Activated CD4-positive, alpha-beta T cell treated with anti-CD3 and anti-CD28 coated beads for 1 hour (primary cell): Measurements from ENCODE around the gene SNCB.

ENCODE experiments used
- DNase-seq: peaks from one replicate; pipeline ENCODE4 v3.0.0-alpha.2; 2020

SNCB gene

DNA sequence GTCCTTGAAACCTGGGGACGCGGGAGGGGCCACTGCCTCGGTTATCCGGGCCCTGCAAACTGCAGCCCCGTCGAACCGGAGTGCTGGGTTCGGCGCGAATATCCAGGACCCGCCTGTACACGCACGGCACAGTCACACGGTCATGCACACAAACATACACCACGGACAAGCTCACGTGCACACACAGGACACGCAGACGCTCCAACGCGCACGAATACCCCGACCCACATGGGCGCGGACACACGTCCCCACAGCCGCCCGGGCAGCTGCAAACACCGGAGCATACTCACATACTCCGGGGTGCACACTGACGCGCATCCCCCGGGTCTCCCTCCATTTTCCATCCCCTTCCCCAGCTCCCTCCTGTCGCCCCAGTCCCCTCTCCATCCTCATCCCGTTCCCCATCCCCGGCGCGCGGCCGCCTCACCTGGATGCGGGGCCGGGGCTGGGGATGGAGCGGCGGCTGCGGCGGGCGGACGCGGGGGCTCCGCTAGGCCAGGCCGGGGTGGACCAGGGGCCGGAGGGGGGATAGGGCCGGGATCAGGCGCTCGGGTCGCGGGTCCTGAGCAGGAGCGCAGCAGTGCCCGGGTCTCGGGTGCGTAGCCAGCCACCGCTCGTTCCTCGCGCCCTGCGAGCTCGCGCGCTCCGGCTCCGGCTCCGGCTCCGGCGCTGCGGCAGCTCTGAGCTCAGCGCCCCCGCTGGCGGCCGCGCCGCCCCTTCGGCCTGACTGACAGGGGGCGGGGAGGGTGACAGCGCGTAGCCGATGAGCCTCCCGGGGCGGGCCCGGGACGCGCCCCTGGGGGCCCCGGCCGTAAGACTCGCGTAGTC, at the start of gene SNCB, which contains the start of gene EIF4E1B:
Gene SNCB (minus strand): TSS at position 682 of the 828 bp plus-strand sequence. CDS start 880 bp downstream, outside the sequence.
Gene EIF4E1B (plus strand): TSS at position 823 of the 828 bp plus-strand sequence. CDS start 12,113 bp downstream, outside the sequence.
- peak; percentile 22 for DNase-seq

DNA sequence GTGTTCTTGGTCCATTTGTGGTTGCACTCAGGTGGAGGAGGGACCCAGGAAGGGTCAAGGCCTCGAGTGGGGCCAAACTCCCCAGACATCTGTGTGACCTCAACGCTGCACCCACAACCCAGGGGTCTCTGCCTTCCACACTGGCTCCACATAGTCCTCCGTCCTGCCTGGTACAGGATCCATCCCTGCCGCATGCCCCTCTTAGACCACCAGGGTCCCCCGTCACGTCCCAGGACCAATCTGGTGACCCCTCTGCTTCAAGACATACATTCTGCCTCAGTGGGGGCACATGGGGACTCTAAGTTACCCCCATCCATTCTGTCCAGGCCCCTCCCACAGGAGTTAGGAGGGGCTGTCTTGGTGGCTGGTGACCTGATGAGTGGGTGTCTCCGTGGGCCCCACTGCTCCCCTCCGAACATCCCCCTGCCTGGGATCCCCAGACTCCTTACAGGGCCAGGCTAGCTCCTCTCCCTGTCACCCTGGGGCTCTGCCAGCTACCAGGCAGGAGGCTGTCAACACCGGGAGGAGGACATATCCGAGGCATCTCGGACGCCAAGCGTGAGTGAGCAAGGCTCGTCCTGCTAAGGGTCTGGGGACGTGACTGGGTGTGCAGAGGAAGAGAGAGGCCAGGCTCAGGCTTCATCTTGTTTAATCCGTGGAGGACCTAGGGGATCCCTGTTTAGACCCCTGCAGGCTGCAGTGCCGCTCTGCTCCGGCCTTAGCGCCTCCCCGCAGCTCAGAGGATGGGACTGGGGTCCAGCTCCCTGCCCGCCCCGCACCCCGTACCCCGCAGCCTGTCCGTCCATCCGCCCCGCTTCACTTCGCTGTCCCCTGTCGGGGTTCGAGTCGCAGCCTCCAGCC, 49.3 kb upstream of the SNCB start:
- no peak for DNase-seq

DNA sequence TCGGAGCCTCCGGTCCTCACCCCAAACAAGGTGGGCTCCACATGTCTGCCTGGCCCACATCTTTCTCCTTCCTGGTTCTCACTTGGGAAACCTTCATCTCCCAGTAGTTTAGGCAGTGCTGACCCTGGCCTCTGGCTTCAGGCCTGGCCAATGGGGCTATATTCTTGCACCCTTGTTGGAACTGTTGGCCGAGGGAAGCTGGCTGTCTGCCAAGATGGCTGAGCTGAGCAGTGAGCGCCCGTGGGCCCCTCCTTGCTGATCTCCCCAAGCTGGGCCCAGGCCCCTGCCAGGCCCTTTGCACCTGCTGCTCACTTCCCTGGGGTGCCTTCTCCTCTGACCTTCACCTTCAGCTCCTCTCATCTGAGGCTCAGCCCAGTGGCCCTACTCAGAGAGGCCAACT, 48.2 kb upstream of the SNCB start:
- DNase-seq = no peak

DNA sequence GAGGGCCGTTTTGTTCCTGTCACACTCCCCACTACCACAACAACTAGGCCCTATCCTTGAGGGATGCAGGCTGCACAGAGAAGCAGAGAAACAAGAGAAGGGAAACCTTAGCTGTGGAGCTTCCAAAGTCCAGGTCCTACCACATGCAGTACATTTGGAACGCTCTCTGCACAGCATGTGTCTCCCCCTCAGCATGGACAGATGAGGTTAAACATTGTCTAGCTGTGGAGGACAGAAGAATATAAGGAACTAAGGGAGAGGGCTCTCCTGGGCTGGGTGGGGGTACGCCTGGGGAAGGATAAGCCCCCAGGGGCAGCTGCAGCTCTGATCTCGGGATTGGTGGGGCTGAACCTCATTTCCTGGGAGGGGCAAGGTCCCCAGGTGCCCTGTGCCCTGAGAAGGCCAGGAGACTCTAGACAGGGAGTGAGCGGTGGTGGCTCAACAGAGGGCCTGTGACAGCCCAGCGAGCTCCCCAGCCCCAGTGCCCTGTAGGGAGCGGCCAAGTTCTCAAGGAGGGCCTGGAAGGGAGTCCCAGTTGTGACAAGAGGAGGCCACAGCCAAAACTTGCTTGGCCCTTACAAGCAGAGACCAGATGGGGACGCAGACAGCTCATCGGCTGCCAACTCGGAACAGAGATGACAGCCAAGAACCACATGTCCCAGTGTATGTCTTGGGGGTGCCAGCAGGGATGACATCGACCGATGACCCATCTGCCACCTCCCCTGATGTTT, 47.0 kb upstream of the SNCB start:
- DNase-seq = no peak

- no peak for DNase-seq
These were observed 46.1 kb upstream of the SNCB start for GRCh38 chr5:176676361-176676824.

DNA sequence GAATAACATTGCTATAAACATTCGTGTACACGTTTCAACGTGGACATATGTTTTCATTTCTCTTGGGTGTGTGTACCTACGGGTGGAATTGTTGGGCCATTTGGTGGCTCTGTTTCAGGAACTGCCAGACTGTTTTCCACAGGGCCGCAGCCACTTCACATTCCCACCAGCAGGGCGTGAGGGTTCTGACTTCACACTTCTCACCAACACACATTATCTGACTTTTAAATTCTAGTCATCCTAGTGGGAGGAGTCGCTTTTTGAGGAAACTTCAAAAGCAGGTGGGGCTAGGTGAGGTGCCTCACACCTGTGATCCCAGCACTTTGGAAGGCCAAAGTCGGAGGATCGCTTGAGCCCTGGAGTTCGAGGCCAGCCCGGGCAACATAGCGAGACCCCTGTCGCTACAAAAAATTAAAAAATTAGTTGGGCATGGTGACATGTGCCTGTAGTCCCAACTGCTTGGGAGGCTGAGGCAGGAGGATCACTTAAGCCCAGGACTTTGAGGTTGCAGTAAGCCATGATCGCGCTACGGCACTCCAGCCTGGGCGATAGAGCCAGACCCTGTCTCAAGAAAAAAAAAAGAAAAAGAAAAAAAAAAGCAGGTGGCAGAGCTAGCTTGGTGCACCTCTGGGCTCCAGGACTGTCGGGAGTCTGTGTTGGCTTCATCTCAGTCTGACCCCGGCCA, 45.5 kb upstream of the SNCB start:
- no peak for DNase-seq

GRCh38 chr5:176674799-176675198, 44.5 kb upstream of the SNCB start:
- no peak for DNase-seq

GRCh38 chr5:176673651-176674583, 43.6 kb upstream of the SNCB start:
- no peak for DNase-seq

GRCh38 chr5:176671890-176672747, 41.8 kb upstream of the SNCB start:
- no peak for DNase-seq

- no peak for DNase-seq
These were observed 41.1 kb upstream of the SNCB start for GRCh38 chr5:176671399-176671798.

DNA sequence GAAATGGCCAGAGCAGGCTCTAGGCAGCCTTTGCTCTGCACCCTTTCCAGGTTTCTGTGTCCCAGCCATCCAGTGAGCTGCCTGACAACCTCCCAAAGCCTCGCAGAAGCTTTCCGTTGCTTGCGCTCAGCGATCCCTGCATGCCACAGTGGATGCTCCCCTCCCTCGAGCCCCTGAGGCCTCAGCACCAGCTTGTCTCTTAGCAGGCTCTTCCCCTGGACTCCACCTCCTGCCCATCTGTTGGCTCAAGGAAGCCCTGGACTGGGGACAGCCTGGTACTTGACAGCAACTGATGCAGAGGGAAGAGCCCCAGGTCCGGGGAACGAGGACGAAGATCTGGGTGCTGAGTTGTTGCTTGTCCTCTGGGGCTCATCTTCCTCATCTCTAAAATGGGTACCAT, 40.1 kb upstream of the SNCB start:
- no peak for DNase-seq

DNA sequence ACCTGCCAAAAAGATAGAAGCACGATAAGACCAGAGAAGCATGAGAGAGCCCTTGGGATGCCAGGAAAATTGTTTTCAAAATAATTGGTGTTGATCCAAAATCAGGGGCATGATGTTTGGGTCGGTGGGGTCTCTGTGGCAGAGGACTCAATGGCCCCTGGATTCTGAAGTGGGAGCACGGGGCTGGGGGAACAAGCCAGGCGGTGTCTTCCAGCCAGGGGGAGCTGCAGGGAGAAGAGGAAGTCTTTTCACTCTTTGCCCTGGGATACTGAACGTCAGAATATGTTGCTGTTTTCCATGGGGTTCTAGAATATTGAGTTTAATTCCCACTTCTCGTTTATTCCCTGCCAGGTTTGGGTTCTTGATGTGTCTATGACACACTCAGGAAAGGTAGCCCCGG, 37.3 kb upstream of the SNCB start:
- DNase-seq = no peak

DNA sequence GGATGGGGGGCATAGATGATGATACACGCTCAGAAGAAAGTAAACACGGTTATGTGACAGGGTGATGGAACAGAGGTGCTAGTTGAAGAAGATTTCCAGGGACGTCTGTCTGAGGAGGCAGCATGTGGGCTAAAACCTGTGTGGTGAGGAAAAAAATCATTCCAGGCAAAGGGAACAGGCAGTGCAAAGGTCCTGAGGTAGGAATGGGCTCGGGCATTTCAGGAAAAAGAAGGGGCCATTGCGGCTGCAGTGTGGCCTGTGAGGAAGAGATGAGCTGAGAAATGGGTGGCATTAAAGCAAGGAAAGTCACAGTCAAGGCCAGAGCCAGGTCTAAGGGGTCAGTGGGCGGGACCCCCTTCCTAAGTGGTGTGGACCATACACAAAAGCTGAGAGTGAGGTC, 35.2 kb upstream of the SNCB start:
- DNase-seq = no peak

GRCh38 chr5:176664886-176665285, 34.6 kb upstream of the SNCB start:
- DNase-seq = no peak

DNA sequence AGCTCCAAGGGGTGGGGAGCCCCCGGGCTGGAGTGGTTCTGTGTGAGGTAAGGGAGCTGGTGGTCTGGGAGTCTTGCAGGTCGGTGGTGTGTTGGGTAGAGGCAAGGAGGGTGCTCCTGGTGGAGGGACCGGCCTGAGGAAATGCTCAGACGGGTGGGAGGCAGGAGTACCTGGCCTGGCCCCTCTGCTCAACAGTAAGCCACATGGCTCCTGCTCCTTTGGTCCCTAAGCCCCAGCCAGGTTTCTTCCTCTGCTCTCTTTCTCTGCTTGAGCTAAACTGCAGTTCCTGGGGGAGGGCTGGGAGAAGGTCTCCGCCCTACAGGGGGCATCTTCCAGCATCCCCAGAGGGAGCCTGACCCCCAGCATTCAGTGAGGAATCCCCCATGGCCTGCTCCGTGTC, 34.1 kb upstream of the SNCB start:
- no peak for DNase-seq

DNA sequence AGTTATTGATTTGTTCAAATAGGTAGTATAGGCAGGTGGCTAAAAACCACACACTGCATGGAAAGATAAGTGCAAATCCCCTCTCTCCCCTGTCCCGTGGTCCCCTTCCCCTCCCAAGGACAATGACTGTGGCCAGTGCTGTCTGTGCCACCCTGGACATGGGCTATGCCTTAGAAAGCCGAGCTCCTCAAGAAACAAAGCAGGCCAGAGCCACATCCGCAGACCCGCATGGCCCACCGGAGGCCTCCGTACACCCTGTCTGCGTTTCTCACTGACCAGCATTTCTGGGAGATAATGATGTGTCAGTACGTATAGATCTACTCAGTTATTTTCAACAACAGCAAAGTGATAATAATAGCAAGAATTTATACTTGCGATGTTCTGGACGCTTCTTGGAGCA, 33.2 kb upstream of the SNCB start:
- no peak for DNase-seq

- DNase-seq = no peak
These were observed 32.3 kb upstream of the SNCB start for GRCh38 chr5:176662371-176663333.

DNA sequence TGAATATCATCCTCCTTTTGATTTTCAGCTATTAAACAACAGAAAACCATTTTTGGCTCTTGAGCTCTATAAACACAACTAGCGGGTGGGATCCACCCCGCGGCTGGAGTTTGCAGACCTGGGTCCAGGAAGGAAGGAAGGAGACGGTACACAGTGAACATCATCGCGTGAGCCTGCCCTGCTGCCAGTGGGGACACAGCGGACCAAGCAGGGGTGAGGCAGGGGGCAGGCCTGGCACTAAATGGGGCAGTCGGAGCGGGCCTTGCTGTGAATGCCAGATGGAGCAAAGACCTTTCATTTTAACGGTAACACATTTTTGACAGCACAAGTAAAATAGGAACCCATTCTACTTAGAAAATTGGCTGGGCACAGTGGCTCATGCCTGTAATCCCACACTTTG, 31.3 kb upstream of the SNCB start:
- DNase-seq = no peak
